Esophagus (tissue), 2 donors: ENCODE data around the gene FUCA2. TPM values are rescaled to one million over a fixed set of nuclear protein-coding genes. Genes with fewer than 3 reads are reported as not detected.

Experiments
- H3K27ac ChIP-seq, 2 donors: one replicate each; pipeline ENCODE4 v1.5.1; 2013; ENCODE audit warnings: low read depth in 2 of 2, mild to moderate bottlenecking in 2 of 2, inconsistent platforms in 1 of 2, low read length in 1 of 2, moderate library complexity in 1 of 2
- H3K27me3 ChIP-seq, 2 donors: one replicate each; pipeline ENCODE4 v1.6.1; 2013; ENCODE audit warnings: low read length in 2 of 2, control low read depth in 1 of 2, mild to moderate bottlenecking in 1 of 2; ENCODE audit not compliant: insufficient read depth in 2 of 2, control insufficient read depth in 1 of 2
- H3K36me3 ChIP-seq, 2 donors: one replicate each; pipeline ENCODE4 v1.6.1; 2013; ENCODE audit warnings: low read length in 1 of 2; ENCODE audit not compliant: control insufficient read depth in 2 of 2, insufficient read depth in 2 of 2
- H3K4me1 ChIP-seq, 2 donors: one replicate each; pipeline ENCODE4 v1.6.1; 2013; ENCODE audit warnings: low read length in 1 of 2; ENCODE audit not compliant: control insufficient read depth in 2 of 2, insufficient read depth in 2 of 2
- H3K4me3 ChIP-seq, 2 donors: one replicate each; pipeline ENCODE4 v1.5.1; 2013; ENCODE audit warnings: low read length in 2 of 2, mild to moderate bottlenecking in 2 of 2, low read depth in 1 of 2, moderate library complexity in 1 of 2
- H3K9me3 ChIP-seq, 2 donors: one replicate each; pipeline ENCODE4 v1.6.1; 2013; ENCODE audit warnings: mild to moderate bottlenecking in 2 of 2, low read depth in 1 of 2, low read length in 1 of 2, moderate library complexity in 1 of 2; ENCODE audit not compliant: control insufficient read depth in 2 of 2, insufficient read depth in 1 of 2
- WGBS, 2 donors: extraction: QIAGEN DNeasy Blood & Tissue Kit; methylation state at CpG; one replicate each; pipeline ENCODE4 v1.1.7; 2013; 5-methylcytosine and 5-hydroxymethylcytosine counted together
- polyA plus RNA-seq, 2 donors: library from polyadenylated mRNA; stranded (reverse); fragments of 200-250 nt; gene quantifications; one replicate each; pipeline ENCODE4 v1.2.3, GENCODE V29; 2013
- donor health status: healthy with polysubstance abuse.
- donor health status: Bipolar disorder and iron deficiency.

Gene FUCA2
- polyA plus RNA-seq, 2 donors = 10.1 to 12.8 TPM

DNA sequence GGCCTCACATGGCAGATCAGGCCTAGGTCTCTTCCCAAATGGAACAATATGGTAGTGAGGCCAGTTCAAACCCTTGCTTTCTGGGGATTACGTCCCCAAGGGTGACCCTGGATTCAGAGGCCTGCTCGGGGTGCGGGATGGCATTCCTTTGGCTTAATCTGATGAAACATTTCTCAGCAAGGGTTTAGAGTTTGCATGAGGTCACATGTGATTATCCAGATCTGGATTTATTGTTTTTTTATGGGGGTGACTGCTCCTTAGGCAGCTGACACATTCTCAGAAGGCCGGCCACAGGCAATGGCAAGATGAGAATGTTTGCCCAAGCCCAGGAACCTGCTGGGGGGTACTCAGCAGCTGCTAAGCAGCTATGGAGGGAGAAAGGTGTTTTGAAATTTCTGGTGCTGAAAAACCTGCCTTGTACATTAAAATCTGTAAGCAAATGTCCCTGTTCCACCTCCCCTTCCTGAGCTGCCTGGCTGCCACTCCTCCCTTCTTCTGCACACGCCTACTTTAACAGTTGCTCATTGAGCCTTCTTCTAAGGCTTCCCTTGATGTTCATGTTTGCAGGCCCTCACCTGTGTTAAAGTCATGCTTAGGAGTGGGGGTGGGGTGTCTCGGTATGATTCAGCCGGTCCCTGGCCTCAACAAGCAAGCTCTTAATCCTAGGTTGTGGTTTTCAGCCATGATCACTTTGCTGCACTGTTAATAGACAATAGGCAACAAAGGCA, 37.9 kb upstream of the FUCA2 start:
- Histone ChIP-seq H3K36me3 (no peaks in the 10 kb centered on the region), H3K4me3 (no peak overlapping the region), H3K27ac (peak overlapping the region in 1 of 2 donors; percentile 19), H3K4me1 (peaks cover 0 to 7% of the 10 kb centered on the region in 2 donors), H3K27me3 (no peaks in the 10 kb centered on the region), H3K9me3 (no peaks in the 10 kb centered on the region)
- 61 to 64% methylated on average over 7 of the region's 7 CpGs for WGBS, 2 donors

DNA sequence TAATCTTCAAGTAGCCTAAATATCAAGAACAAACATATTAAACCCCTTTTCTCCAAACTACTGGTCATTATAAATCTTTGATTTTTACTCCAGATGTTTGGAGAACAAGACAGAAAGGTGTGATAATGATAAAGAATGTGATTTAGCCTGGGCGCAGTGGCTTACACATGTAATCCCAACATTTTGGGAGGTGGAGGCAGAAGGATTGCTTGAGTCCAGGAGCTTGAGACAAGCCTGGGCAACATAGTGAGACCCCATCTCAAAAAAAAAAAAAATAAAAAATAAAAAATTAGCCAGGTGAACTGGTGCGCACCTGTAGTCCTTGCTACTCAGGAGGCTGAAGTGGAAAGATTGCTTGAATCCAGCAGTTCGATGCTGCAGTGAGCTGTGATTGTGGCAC, 35.1 kb upstream of the FUCA2 start:
- Histone ChIP-seq H3K27me3 (no peaks in the 10 kb centered on the region), H3K4me3 (no peak overlapping the region), H3K4me1 (peaks cover 0 to 7% of the 10 kb centered on the region in 2 donors), H3K36me3 (no peaks in the 10 kb centered on the region), H3K27ac (no peak overlapping the region), H3K9me3 (no peaks in the 10 kb centered on the region)
- 95 to 100% methylated on average over 3 of the region's 3 CpGs for WGBS, 2 donors

DNA sequence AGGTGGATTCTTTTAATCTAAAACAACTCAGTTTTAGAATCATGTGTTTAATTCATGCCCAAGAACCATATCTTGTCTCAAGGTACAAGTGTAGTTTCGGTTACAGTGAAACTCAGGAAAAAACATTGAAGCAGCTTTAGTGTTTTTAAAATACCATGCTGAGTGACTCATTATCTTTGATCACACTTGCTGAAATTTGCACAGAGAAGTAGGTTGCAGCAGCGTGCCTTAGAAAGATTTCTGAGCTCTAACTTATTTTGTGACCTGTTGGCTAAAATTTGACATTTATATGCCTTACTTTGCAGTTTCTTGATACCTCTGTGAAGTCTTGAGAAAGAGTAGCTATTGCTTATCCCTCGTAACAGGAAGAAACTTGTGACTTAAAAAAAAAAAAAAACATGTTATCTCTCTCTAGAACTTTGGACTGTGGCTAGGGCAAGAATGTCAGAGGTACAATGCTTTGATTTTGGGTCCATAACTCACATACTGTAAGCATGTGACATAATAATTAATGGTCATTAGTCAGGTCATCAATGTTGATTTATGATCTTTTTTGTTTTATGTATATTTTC, 34.5 kb upstream of the FUCA2 start:
- no peaks in the 10 kb centered on the region for H3K9me3 ChIP-seq
- H3K27me3 ChIP-seq = no peaks in the 10 kb centered on the region
- H3K4me1 ChIP-seq = peaks cover 0 to 7% of the 10 kb centered on the region in 2 donors
- no peak overlapping the region for H3K27ac ChIP-seq
- no peak overlapping the region for H3K4me3 ChIP-seq
- WGBS, 2 donors = 39 to 55% methylated on average over 3 of the region's 3 CpGs
- no peaks in the 10 kb centered on the region for H3K36me3 ChIP-seq

DNA sequence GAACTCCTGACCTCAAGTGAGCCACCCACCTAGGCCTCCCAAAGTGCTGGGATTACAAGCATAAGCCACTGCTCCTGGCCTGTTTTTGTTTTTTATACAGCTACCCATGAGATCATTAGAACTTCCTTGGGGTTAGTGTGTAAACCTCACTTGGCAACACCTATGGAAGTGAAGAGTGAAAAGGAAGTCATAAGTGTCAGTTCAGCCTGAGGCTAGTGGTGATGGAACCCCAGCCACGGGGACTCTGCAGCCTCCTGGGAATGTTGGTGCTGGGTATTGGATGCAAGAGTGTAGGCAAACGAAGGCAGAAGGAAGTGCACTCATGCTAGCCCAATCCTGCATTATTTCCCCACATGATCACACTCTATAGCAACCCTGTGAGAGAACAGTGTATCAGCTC, 33.6 kb upstream of the FUCA2 start:
- Histone ChIP-seq H3K36me3 (no peaks in the 10 kb centered on the region), H3K27me3 (no peaks in the 10 kb centered on the region), H3K4me3 (no peak overlapping the region), H3K4me1 (peaks cover 0 to 7% of the 10 kb centered on the region in 2 donors), H3K9me3 (no peaks in the 10 kb centered on the region), H3K27ac (no peak overlapping the region)
- 37 to 43% methylated on average over 2 of the region's 2 CpGs for WGBS, 2 donors

DNA sequence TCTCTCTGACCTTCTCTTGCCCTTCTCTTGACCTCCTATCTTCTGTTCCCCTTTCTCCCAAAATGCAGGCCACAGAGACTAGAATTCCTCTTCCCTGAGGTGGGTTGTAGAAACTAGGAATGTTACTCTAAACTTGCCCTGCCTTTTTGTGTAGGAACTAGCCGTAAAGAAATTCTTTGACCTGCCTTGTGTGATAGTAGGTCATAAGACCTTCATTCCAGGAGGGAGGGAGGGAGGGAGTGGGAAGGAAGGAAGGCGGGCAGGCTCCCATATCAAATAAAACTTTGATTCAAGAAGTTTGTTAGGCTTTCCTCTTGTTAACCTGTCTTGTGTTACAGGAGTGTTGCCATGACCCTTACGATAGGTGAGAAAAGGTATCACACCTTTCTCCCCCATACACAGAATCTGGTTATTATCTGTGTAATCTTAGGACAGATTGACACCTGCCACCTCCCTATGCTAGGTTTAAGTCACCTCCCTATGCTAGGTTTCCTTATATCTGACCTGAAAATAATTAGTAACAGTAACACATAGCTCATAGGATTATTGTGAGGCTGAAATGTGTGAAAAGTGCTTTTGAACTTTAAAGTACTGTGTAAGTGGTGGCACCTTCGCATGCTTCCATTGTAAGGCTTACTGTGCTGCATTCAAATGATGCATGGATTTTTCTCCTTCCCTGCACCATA, 32.6 kb upstream of the FUCA2 start:
- Histone ChIP-seq H3K27me3 (no peaks in the 10 kb centered on the region), H3K27ac (no peak overlapping the region), H3K4me1 (peaks cover 0 to 4% of the 10 kb centered on the region in 2 donors), H3K36me3 (no peaks in the 10 kb centered on the region), H3K9me3 (no peaks in the 10 kb centered on the region), H3K4me3 (no peak overlapping the region)
- 81 to 88% methylated on average over 4 of the region's 4 CpGs for WGBS, 2 donors

DNA sequence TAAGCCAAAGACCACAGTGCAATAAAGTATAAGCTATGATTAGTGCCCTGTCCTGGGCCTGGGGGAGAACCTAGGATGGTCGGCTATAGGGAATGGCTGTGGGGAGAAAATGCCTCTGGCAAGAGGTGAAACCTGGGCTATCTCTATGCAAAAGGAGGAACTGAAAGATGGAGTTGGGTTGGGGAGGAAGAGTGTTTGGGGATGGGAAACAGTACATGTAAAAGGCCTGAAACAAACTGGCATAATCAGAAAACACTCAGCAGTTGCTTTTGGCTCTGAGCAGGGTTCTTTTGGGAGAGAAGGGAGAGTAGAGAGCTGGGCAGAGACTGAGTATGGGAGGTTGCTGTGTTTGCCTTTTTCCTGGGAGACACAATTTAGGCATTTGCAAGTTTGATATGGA, 31.9 kb upstream of the FUCA2 start:
- H3K4me1 ChIP-seq = no peaks in the 10 kb centered on the region
- WGBS, 2 donors = 80% methylated on average over 1 of the region's 1 CpG

DNA sequence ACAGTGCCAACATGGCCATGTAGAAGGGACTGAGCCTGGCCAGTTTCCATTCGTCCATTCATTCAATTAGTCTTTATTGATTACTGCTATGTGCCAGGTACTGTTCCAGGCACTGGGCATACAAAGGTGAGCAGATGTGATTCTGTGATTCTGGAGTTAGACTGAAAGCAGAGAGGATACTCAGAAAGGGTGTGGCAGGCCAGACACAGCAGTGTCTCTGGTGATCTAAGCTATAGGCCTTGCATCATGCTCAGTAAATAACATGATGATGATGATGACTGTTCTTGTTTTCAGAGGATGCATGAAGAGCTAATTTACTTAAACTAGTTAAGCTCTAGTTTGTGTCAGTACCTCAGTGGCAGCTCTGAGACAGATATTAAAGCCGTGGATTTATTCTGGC, 31.4 kb upstream of the FUCA2 start:
- H3K27me3 ChIP-seq = no peaks in the 10 kb centered on the region
- no peak overlapping the region for H3K27ac ChIP-seq
- H3K4me3 ChIP-seq = no peak overlapping the region
- H3K9me3 ChIP-seq = no peaks in the 10 kb centered on the region
- 91 to 92% methylated on average over 2 of the region's 2 CpGs for WGBS, 2 donors
- no peaks in the 10 kb centered on the region for H3K36me3 ChIP-seq
- peaks cover 0 to 2% of the 10 kb centered on the region in 2 donors for H3K4me1 ChIP-seq

More for the DNA sequence above, 31.9 kb upstream of the FUCA2 start:
- Histone ChIP-seq H3K27me3 (no peaks in the 10 kb centered on the region), H3K9me3 (no peaks in the 10 kb centered on the region), H3K36me3 (no peaks in the 10 kb centered on the region), H3K27ac (no peak overlapping the region), H3K4me3 (no peak overlapping the region)

DNA sequence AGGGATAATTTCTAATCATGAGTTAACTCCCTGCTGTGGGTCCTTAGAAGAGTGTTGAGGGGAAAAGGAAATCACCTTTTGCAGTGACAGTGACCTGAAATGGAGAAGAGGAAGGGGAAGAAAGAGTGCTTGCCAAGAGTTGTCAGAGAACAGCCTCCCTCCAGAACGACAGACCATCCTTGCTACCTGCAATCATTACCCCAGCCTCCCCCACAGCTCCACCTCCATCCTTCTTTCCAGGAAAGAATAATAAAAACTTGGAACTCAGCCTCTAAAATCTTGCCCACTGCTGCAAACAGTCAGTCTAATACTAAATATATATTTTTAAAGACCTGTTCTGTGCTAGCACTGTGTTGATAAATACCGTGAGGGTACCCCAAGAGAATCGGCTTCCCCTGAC, 28.7 kb upstream of the FUCA2 start:
- no peak overlapping the region for H3K4me3 ChIP-seq
- peaks cover 0 to 5% of the 10 kb centered on the region in 2 donors for H3K4me1 ChIP-seq

DNA sequence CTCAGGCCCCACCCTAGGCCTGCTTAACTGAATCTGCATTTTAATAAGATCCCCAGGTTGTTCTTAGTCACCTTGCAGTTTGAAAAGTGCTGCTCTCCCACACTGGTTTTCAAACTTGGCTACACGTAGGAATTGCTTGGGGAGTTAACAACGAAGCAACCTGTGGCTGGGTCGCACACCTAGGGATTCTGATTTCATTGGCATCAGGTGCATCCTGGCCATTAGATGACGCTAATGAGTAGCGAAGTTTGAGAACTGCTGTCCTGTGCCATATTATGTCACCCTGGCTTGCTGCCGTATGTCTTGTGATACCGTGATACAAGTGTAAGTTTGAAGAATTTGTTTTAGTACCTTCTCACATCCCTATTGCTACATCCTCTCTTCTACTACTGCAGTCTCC, 28.2 kb upstream of the FUCA2 start:
- no peaks in the 10 kb centered on the region for H3K9me3 ChIP-seq
- peaks cover 0 to 5% of the 10 kb centered on the region in 2 donors for H3K4me1 ChIP-seq
- H3K4me3 ChIP-seq = no peak overlapping the region
- no peaks in the 10 kb centered on the region for H3K36me3 ChIP-seq
- H3K27ac ChIP-seq = no peak overlapping the region
- WGBS, 2 donors = 83 to 88% methylated on average over 7 of the region's 7 CpGs
- H3K27me3 ChIP-seq = no peaks in the 10 kb centered on the region

More for the DNA sequence above, 28.7 kb upstream of the FUCA2 start:
- no peaks in the 10 kb centered on the region for H3K27me3 ChIP-seq
- 78 to 79% methylated on average over 3 of the region's 3 CpGs for WGBS, 2 donors
- H3K27ac ChIP-seq = no peak overlapping the region
- no peaks in the 10 kb centered on the region for H3K9me3 ChIP-seq
- H3K36me3 ChIP-seq = no peaks in the 10 kb centered on the region
